ENCODE data around the gene FARP1.

FARP1 gene

GRCh38 chr13:98155475-98156109 is 12.7 kb downstream of the FARP1 start (continued):
- TF ChIP-seq ZNF626 (tag by site-specific recombination; IDR thresholded peaks at IDR 0.05) = no peak
- no peak for TF ChIP-seq ZBTB44 (tag by site-specific recombination; IDR thresholded peaks at IDR 0.05)
- no peak for TF ChIP-seq RBAK (tag by site-specific recombination; IDR thresholded peaks at IDR 0.05)
- no peak; the same call in 1 of the 2 replicates for TF ChIP-seq ZSCAN30 (tag by site-specific recombination; IDR thresholded peaks at IDR 0.05)
- TF ChIP-seq ZNF473 (tag by site-specific recombination; IDR thresholded peaks at IDR 0.05) = no peak
- no peak for TF ChIP-seq BCL11A (tag by site-specific recombination; IDR thresholded peaks at IDR 0.05; ENCODE audit: low read depth)
- TF ChIP-seq ZBTB20 (tag by site-specific recombination; IDR thresholded peaks at IDR 0.05) = no peak
- TF ChIP-seq ZNF146 (tag by site-specific recombination; IDR thresholded peaks at IDR 0.05) = no peak
- peak; percentile 55; the same call in 1 of the 2 replicates for TF ChIP-seq PRDM10 (tag by site-specific recombination; IDR thresholded peaks at IDR 0.05)
- no peak for TF ChIP-seq ZNF670 (tag by site-specific recombination; IDR thresholded peaks at IDR 0.05; ENCODE audit: low read depth)
- TF ChIP-seq ZNF366 (tag by site-specific recombination; conservative IDR thresholded peaks at IDR 0.05) = no peak
- no peak for TF ChIP-seq KLF10 (tag by site-specific recombination; IDR thresholded peaks at IDR 0.05)
- no peak for TF ChIP-seq ZNF362 (tag by site-specific recombination; IDR thresholded peaks at IDR 0.05)
- no peak for TF ChIP-seq ZNF707 (tag by site-specific recombination; IDR thresholded peaks at IDR 0.05)
- 0 out of 2 replicates have a peak, but pooled peaks have one; percentile 40 for TF ChIP-seq ZNF600 (tag by site-specific recombination; IDR thresholded peaks at IDR 0.05)
- TF ChIP-seq ZNF645 (tag by site-specific recombination; IDR thresholded peaks at IDR 0.05) = no peak
- no peak for TF ChIP-seq ZNF521 (tag by site-specific recombination; IDR thresholded peaks at IDR 0.05)
- no peak for TF ChIP-seq HOXA7 (CRISPR knock-in tag; IDR thresholded peaks at IDR 0.05; ENCODE audit: borderline replicate concordance)
- no peak for TF ChIP-seq ZNF518A (tag by site-specific recombination; conservative IDR thresholded peaks at IDR 0.05; ENCODE audit: low read depth)
- no peak for TF ChIP-seq PRDM4 (tag by site-specific recombination; IDR thresholded peaks at IDR 0.05)
- TF ChIP-seq ZNF549 (tag by site-specific recombination; IDR thresholded peaks at IDR 0.05) = no peak
- TF ChIP-seq KLF1 (tag by site-specific recombination; IDR thresholded peaks at IDR 0.05) = no peak
- TF ChIP-seq HOXC10 (CRISPR knock-in tag; IDR thresholded peaks at IDR 0.05) = no peak
- TF ChIP-seq ZNF423 (tag by site-specific recombination; IDR thresholded peaks at IDR 0.05) = no peak
- TF ChIP-seq ZIC2 (tag by site-specific recombination; IDR thresholded peaks at IDR 0.05) = no peak
- no peak for TF ChIP-seq REPIN1 (tag by site-specific recombination; IDR thresholded peaks at IDR 0.05; ENCODE audit: low read depth)
